Tibial nerve (tissue), 4 donors: Measurements from ENCODE around the gene NSFL1C. TPM values are rescaled to one million over a fixed set of nuclear protein-coding genes. Genes with fewer than 3 reads are reported as not detected.
A peak's percentile ranks its signal among the peaks of the same experiment; 100 is the strongest.
"Not testable (repeated sequence)": the region's sequence is repeated elsewhere in the genome, so short reads cannot be mapped to it uniquely, and the experiment has no call there.

Experiments
- DNase-seq, 2 donors: peaks; one replicate each; pipeline ENCODE4 v3.0.0-alpha.2; 2019; ENCODE audit warnings: low spot score in 2 of 2
- H3K27ac ChIP-seq, 4 donors: fragments of 200-600 bp; sonication (generic) in 3 of 4; one replicate each; pipeline ENCODE4 v1.5.1; 2017 to 2019; ENCODE audit warnings: mild to moderate bottlenecking in 1 of 4
- H3K27me3 ChIP-seq, 2 donors: fragments of 200-600 bp; sonication (generic) in 1 of 2; one replicate each; pipeline versions ENCODE4 v1.5.1 to v1.6.0; 2017 to 2019
- H3K36me3 ChIP-seq, 3 donors: fragments of 200-600 bp; sonication (generic); one replicate each; pipeline ENCODE4 v1.5.1; 2018 to 2019
- H3K4me1 ChIP-seq, 4 donors: fragments of 200-600 bp; sonication (generic) in 3 of 4; one replicate each; pipeline ENCODE4 v1.5.1; 2017 to 2019
- H3K4me3 ChIP-seq, 4 donors: fragments of 200-600 bp; sonication (generic) in 3 of 4; one replicate each; pipeline ENCODE4 v1.5.1; 2017 to 2019; ENCODE audit warnings: mild to moderate bottlenecking in 1 of 4, moderate library complexity in 1 of 4
- H3K9me3 ChIP-seq, 4 donors: fragments of 200-600 bp; sonication (generic) in 3 of 4; one replicate each; pipeline ENCODE4 v1.5.1; 2017 to 2019
- EP300 ChIP-seq, 2 donors: sonication (generic); formaldehyde crosslinking; IDR thresholded peaks; one replicate each; pipeline ENCODE4 v1.6.1; 2017; ENCODE audit warnings: antibody characterized with exemption in 2 of 2, mild to moderate bottlenecking in 1 of 2
- POLR2A ChIP-seq, 2 donors: fragments of 450-650 bp; IDR thresholded peaks; one replicate each; pipeline ENCODE4 v1.6.1; 2017; ENCODE audit warnings: antibody characterized with exemption in 2 of 2, mild to moderate bottlenecking in 2 of 2, moderate library complexity in 2 of 2
- WGBS, 2 donors: methylation state at CpG; one replicate each; pipeline ENCODE4 v1.1.5; 2018; 5-methylcytosine and 5-hydroxymethylcytosine counted together
- total RNA-seq, 4 donors: library from RNA; depleted of rRNA; stranded (reverse); fragments of >200 nt; gene quantifications; one replicate each; pipeline ENCODE4 v1.1.0, GENCODE V29; 2016
- TF ChIP-seq, protein P1 (sequence below), 5 experiments: fragments of 200-600 bp in 3 of 5; fragments of 450-650 bp in 2 of 5; sonication (generic) in 3 of 5; IDR thresholded peaks; one replicate each; pipeline ENCODE4 v1.5.1; 2016 to 2019; ENCODE audit warnings: antibody characterized with exemption in 5 of 5, mild to moderate bottlenecking in 3 of 5, moderate library complexity in 2 of 5

NSFL1C gene
- total RNA-seq, 4 donors from 2014 or later, result 31.0 to 71.4 (median 49.9) TPM

DNA sequence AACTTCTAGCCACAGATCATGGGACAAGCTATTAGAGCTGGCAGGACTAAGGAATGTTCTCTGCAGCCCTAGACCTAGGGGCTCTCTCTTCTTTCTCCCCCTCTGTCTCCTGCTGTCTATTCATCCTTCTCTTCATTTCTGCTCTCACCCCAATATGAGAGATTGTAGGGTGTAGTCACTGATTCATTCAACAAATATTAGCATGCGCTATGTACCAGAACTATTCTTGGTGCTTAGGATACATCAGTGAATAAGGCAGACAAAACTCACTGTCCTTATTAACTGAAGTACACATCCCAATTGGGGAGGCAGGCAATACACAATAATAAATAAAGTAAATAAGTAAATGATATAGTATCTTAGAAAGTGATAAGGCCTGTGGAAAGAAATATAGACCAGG, 39.2 kb upstream of the NSFL1C start:
- Histone ChIP-seq H3K4me1 (no peaks in the 10 kb centered on the region), H3K27me3 (no peaks in the 10 kb centered on the region), H3K9me3 (peaks cover 0 to 6% (median 3%) of the 10 kb centered on the region in 4 donors), H3K27ac (no peak overlapping the region), H3K36me3 (no peaks in the 10 kb centered on the region), H3K4me3 (no peak overlapping the region)
- no peak for DNase-seq
- WGBS, 2 donors, result 10 to 68% methylated on average over 1 of the region's 1 CpG
- TF ChIP-seq EP300 (IDR thresholded peaks at IDR 0.05) (no peak), POLR2A (IDR thresholded peaks at IDR 0.05) (no peak)
- TF ChIP-seq, protein P1, sequence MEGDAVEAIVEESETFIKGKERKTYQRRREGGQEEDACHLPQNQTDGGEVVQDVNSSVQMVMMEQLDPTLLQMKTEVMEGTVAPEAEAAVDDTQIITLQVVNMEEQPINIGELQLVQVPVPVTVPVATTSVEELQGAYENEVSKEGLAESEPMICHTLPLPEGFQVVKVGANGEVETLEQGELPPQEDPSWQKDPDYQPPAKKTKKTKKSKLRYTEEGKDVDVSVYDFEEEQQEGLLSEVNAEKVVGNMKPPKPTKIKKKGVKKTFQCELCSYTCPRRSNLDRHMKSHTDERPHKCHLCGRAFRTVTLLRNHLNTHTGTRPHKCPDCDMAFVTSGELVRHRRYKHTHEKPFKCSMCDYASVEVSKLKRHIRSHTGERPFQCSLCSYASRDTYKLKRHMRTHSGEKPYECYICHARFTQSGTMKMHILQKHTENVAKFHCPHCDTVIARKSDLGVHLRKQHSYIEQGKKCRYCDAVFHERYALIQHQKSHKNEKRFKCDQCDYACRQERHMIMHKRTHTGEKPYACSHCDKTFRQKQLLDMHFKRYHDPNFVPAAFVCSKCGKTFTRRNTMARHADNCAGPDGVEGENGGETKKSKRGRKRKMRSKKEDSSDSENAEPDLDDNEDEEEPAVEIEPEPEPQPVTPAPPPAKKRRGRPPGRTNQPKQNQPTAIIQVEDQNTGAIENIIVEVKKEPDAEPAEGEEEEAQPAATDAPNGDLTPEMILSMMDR (IDR thresholded peaks at IDR 0.05), result no peak

DNA sequence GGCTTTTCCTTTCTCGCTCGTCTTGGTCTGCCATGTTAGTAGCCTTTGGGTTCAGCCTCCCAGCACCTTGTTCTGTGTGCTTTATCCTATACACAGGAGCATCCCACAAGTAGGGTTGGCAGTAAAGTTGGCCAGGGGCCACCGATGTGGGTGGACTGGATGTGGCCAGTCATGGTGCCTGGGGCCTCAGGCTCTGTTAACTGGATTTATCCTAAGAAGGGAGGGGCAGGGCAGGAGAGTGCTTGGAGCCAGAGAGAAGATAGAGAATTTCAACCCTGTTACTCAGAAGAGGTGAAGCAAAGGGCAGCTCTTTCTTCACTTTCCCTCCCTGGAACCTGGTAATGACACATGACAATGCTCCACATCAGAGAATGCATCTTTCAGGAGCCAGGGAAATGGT, 38.7 kb upstream of the NSFL1C start:
- H3K9me3 ChIP-seq, result peaks cover 0 to 6% (median 3%) of the 10 kb centered on the region in 4 donors
- no peak for DNase-seq
- TF ChIP-seq POLR2A (IDR thresholded peaks at IDR 0.05) (no peak), EP300 (IDR thresholded peaks at IDR 0.05) (no peak)
- TF ChIP-seq, protein P1 (IDR thresholded peaks at IDR 0.05), result no peak
- no peaks in the 10 kb centered on the region for H3K4me1 ChIP-seq
- H3K27ac ChIP-seq, result no peak overlapping the region
- WGBS, 2 donors, result 81 to 93% methylated on average over 3 of the region's 3 CpGs
- H3K4me3 ChIP-seq, result no peak overlapping the region
- no peaks in the 10 kb centered on the region for H3K36me3 ChIP-seq
- no peaks in the 10 kb centered on the region for H3K27me3 ChIP-seq

DNA sequence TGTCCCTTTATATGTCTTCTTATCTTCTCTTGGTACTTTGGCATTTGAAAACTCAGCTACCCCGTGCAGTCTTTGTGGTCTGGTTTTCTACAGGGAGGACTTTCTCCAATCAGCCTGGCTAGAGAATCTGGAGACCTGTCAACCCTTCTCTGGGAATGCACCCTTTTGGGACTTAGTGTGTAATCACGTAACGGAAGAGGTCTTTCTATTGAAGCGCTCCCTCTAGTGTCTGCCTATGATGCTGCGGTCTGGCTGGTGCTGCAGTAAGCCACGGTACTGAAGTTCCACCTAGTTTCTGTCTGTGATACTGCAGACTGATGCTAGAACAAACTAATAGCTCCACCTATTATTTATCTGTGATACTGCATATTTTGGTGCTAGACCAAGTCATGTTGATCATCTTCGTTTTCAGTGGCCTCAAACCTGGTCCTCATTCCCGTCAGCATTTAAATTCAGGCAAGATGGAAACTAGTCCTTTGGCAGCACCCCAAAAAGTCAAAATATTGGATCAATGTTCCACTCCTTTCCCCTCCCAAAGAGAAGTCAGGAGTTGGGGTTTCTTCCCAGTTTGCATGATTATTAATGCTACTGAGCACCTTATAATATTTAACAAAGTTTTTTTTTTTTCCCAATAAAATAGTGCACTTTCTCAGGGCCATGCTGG, 37.0 kb upstream of the NSFL1C start:
- Histone ChIP-seq H3K27ac (no peak overlapping the region), H3K9me3 (peaks cover 0 to 6% (median 3%) of the 10 kb centered on the region in 4 donors), H3K36me3 (no peaks in the 10 kb centered on the region), H3K4me1 (no peaks in the 10 kb centered on the region), H3K4me3 (no peak overlapping the region), H3K27me3 (no peaks in the 10 kb centered on the region)
- 2 to 7% methylated on average over 8 of the region's 8 CpGs for WGBS, 2 donors
- TF ChIP-seq, protein P1 (IDR thresholded peaks at IDR 0.05), result peak; percentile 51 to 77 (median 69)
- TF ChIP-seq EP300 (IDR thresholded peaks at IDR 0.05), result no peak
- no peak for TF ChIP-seq POLR2A (IDR thresholded peaks at IDR 0.05)
- DNase-seq, result peak; percentile 33 to 68

DNA sequence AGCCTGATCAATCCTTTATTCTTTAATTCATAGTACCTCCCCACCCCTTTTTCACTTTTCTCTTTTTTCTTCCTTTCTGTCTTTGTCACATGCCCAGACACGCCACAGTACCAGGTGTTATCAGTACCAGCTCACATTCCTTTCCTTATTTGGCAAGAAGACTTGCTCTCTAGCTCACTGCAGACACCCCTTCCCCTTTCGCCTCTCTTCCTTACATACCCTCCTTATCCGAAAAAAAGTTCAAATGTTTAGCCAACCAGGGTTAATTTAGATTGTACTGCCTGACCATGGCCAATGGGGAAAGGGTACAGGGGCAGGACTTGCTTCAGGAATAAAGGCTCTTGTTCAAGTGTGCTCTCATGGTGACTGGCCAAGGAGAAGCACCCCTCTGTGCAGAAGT, 33.8 kb upstream of the NSFL1C start:
- no peak overlapping the region for H3K4me3 ChIP-seq
- no peaks in the 10 kb centered on the region for H3K4me1 ChIP-seq
- no peaks in the 10 kb centered on the region for H3K36me3 ChIP-seq
- peaks cover 0 to 6% (median 3%) of the 10 kb centered on the region in 4 donors for H3K9me3 ChIP-seq
- TF ChIP-seq, protein P1 (IDR thresholded peaks at IDR 0.05), result no peak
- no peak for TF ChIP-seq EP300 (IDR thresholded peaks at IDR 0.05)
- TF ChIP-seq POLR2A (IDR thresholded peaks at IDR 0.05), result no peak
- no peak for DNase-seq
- WGBS, 2 donors, result 45 to 55% methylated on average over 3 of the region's 3 CpGs
- H3K27ac ChIP-seq, result no peak overlapping the region
- H3K27me3 ChIP-seq, result no peaks in the 10 kb centered on the region

DNA sequence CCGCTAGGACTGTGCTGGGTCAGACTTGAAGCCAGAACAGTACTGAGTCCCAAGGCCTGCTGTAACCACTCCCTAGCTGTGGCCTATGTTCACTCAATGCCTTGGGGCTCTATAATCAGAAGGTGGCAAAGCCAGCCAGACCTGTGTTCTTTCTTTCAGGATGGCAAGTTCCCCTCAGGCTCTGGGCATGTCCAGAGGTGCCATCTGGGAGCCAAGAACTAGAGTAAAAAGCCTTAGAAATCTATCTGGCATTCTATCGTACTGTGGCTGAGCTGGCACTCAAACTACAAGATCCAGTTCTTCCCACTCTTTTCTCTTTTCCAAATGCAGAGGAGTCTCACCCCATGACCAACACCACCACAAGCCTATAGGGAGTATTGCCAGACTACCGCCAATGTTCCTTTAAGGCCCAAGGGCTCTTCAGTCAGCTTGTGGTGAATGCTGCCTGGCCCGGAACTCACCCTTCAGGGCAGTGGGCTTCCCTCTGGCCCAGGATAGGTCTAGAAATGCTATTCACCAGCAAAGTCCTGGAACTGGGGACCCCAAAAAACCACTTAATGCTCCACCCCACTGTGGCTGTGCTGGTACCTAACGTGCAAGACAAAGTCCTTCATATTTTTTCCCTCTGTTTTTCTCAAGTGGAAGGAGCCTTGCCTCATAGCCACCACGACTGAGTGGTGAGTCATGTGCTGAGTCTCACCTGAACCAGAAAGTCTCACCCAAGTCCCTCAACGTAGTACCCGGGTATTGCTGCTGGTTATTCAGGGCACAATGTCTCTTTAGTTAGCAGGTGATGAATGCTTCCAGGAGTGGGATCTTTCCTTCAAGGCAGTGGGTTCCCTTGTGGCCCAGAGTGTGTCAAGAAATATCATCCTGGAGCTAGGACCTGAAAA, 33.1 kb upstream of the NSFL1C start:
- no peaks in the 10 kb centered on the region for H3K27me3 ChIP-seq
- TF ChIP-seq POLR2A (IDR thresholded peaks at IDR 0.05) (no peak), EP300 (IDR thresholded peaks at IDR 0.05) (no peak)
- TF ChIP-seq, protein P1 (IDR thresholded peaks at IDR 0.05), result no peak
- H3K27ac ChIP-seq, result no peak overlapping the region
- H3K36me3 ChIP-seq, result no peaks in the 10 kb centered on the region
- H3K4me3 ChIP-seq, result no peak overlapping the region
- 86 to 88% methylated on average over 8 of the region's 8 CpGs for WGBS, 2 donors
- no peaks in the 10 kb centered on the region for H3K4me1 ChIP-seq
- DNase-seq, result no peak
- H3K9me3 ChIP-seq, result peaks cover 0 to 6% (median 3%) of the 10 kb centered on the region in 4 donors

DNA sequence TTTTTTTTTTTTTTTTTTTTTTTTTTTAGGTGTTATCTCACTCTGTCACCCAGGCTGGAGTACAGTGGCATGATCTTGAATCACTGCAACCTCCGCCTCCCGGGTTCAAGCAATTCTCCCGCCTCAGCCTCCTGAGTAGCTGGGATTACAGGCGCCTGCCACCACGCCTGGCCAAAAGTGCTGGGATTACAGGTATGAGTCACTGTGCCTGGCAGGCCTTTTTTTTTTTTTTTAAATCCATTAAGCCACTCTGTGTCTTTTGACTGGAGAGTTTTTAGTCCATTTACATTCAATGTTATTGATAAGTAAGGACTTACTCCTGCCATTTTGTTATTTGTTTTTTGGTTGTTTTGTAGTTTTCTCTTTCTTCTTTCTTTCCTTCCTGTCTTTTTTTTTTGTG, 30.7 kb upstream of the NSFL1C start:
- not testable (repeated sequence) for H3K4me3 ChIP-seq, H3K9me3 ChIP-seq
- 94 to 95% methylated on average over 5 of the region's 5 CpGs for WGBS, 2 donors

More for the DNA sequence above, 30.7 kb upstream of the NSFL1C start:
- not testable (repeated sequence) for H3K36me3 ChIP-seq, H3K27ac ChIP-seq, H3K27me3 ChIP-seq, DNase-seq, H3K4me1 ChIP-seq
